Nucleus accumbens (tissue), 56 donors: Measurements from ENCODE around the gene RHEBL1.
A peak's percentile ranks its signal among the peaks of the same experiment; 100 is the strongest.

ENCODE experiments used
- DNase-seq, 56 donors: peaks; one replicate each; lab custom pipeline; 2025; lab: John Stamatoyannopoulos, UW

The RHEBL1 gene

GRCh38 chr12:49022558-49023178 is 47.1 kb downstream of the RHEBL1 start:
- DNase-seq: no peak

- no peak for DNase-seq
Measured at GRCh38 chr12:49021292-49021915, 48.4 kb downstream of the RHEBL1 start.

GRCh38 chr12:49020441-49020840 is 49.3 kb downstream of the RHEBL1 start:
- no peak for DNase-seq

GRCh38 chr12:49019443-49020324 is 50.1 kb downstream of the RHEBL1 start:
- DNase-seq: peak in 1 of 56 donors; percentile 17

DNA sequence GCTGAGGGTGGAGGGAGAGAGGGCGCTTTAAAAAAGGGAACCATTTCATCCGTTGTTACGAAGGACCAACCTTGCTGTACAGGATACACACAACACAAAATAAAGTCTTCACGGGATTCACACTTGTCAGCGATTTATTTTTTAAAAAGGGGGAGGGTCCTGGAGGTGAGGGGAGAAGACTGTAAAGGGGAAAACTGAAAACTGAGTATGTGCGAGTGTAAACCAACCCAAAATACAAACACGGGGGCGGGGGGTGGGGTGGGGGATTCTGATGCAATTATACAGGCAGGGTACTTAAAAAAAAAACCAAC is 50.7 kb downstream of the RHEBL1 start:
- DNase-seq: no peak

- DNase-seq: peak; percentile 63 to 97 (median 92)
Measured at GRCh38 chr12:49018261-49019119, 51.3 kb downstream of the RHEBL1 start, which contains the start of gene PRKAG1. Gene PRKAG1, minus strand, starts transcription at chr12:49018776. Its CDS starts 36 bp downstream, at chr12:49018740.

GRCh38 chr12:49017891-49018260 is 51.9 kb downstream of the RHEBL1 start:
- DNase-seq: peak in 12 of 56 donors; percentile 10 to 51 (median 36)

- no peak for DNase-seq
Measured at GRCh38 chr12:49015196-49015595, 54.6 kb downstream of the RHEBL1 start.
